Measurements from ENCODE around the gene CNTROB. TPM values are rescaled to one million over a fixed set of nuclear protein-coding genes. Genes with fewer than 3 reads are reported as not detected.

The CNTROB gene
- total and polyA plus RNA-seq, 2 experiments from 2014 or later: 21.1 to 37.5 TPM

GRCh38 chr17:7894866-7895265 is 37.1 kb upstream of the CNTROB start:
- no peaks in the 10 kb centered on the region for H3K36me3 ChIP-seq (replicated peaks; ENCODE audit: insufficient read depth, low read depth)

GRCh38 chr17:7897090-7897489 is 34.9 kb upstream of the CNTROB start:
- Histone ChIP-seq H3K36me3 (replicated peaks; ENCODE audit: insufficient read depth, low read depth) (no peaks in the 10 kb centered on the region), H2AFZ (no peak overlapping the region)
- TF ChIP-seq EZH2 (IDR thresholded peaks at IDR 0.05; ENCODE audit: borderline replicate concordance): no peak
- no peak for TF ChIP-seq EZH2phosphoT487 (IDR thresholded peaks at IDR 0.05; ENCODE audit: low read depth, severe bottlenecking, unreplicated experiment)
- TF ChIP-seq CTCF (IDR thresholded peaks at IDR 0.05; ENCODE audit: poor library complexity): no peak

More at GRCh38 chr17:7894866-7895265, 37.1 kb upstream of the CNTROB start:
- H3K4me2 ChIP-seq: no peak overlapping the region
- DNase-seq (ENCODE audit: low spot score): no peak
- H3K79me2 ChIP-seq: peaks cover 28% of the 10 kb centered on the region
- H3K4me1 ChIP-seq (ENCODE audit: insufficient read depth): peaks cover 4% of the 10 kb centered on the region
- H3K9me2 ChIP-seq (replicated peaks; ENCODE audit: insufficient read depth): no peaks in the 10 kb centered on the region
- no peaks in the 10 kb centered on the region for H3K9me3 ChIP-seq (ENCODE audit: low read depth)
- no peak overlapping the region for H3K27ac ChIP-seq
- no peak overlapping the region for H2AFZ ChIP-seq
- peaks cover 5% of the 10 kb centered on the region for H4K20me1 ChIP-seq (ENCODE audit: insufficient read depth, poor library complexity, severe bottlenecking)
- no peak for TF ChIP-seq EZH2phosphoT487 (IDR thresholded peaks at IDR 0.05; ENCODE audit: low read depth, severe bottlenecking, unreplicated experiment)
- TF ChIP-seq CTCF (IDR thresholded peaks at IDR 0.05; ENCODE audit: poor library complexity): no peak
- TF ChIP-seq EZH2 (IDR thresholded peaks at IDR 0.05; ENCODE audit: borderline replicate concordance): no peak
- WGBS (ENCODE audit: low lambda C conversion rate, missing lambda C conversion rate): 98% methylated on average over 6 of the region's 8 CpGs
- H3K27me3 ChIP-seq: no peaks in the 10 kb centered on the region
- no peak overlapping the region for H3K4me3 ChIP-seq

GRCh38 chr17:7897773-7898172 is 34.2 kb upstream of the CNTROB start:
- H3K4me3 ChIP-seq: no peak overlapping the region
- H3K4me2 ChIP-seq: no peak overlapping the region
- TF ChIP-seq EZH2phosphoT487 (IDR thresholded peaks at IDR 0.05; ENCODE audit: low read depth, severe bottlenecking, unreplicated experiment) (no peak), CTCF (IDR thresholded peaks at IDR 0.05; ENCODE audit: poor library complexity) (peak; percentile 41)
- H3K36me3 ChIP-seq (replicated peaks; ENCODE audit: insufficient read depth, low read depth): no peaks in the 10 kb centered on the region
- H3K9me2 ChIP-seq (replicated peaks; ENCODE audit: insufficient read depth): no peaks in the 10 kb centered on the region
- no peak overlapping the region for H2AFZ ChIP-seq
- H3K27ac ChIP-seq: no peak overlapping the region
- DNase-seq (ENCODE audit: low spot score): peak; percentile 55
- no peaks in the 10 kb centered on the region for H3K27me3 ChIP-seq
- no peaks in the 10 kb centered on the region for H3K4me1 ChIP-seq (ENCODE audit: insufficient read depth)
- no peaks in the 10 kb centered on the region for H3K9me3 ChIP-seq (ENCODE audit: low read depth)
- WGBS (ENCODE audit: low lambda C conversion rate, missing lambda C conversion rate): 59% methylated on average over 6 of the region's 6 CpGs
- H4K20me1 ChIP-seq (ENCODE audit: insufficient read depth, poor library complexity, severe bottlenecking): no peaks in the 10 kb centered on the region
- peaks cover 1% of the 10 kb centered on the region for H3K79me2 ChIP-seq

More at GRCh38 chr17:7897090-7897489, 34.9 kb upstream of the CNTROB start:
- 89% methylated on average over 13 of the region's 13 CpGs for WGBS (ENCODE audit: low lambda C conversion rate, missing lambda C conversion rate)
- no peak for DNase-seq (ENCODE audit: low spot score)
- no peak overlapping the region for H3K4me3 ChIP-seq
- no peak overlapping the region for H3K27ac ChIP-seq
- no peak overlapping the region for H3K4me2 ChIP-seq
- no peaks in the 10 kb centered on the region for H3K4me1 ChIP-seq (ENCODE audit: insufficient read depth)
- H3K79me2 ChIP-seq: peaks cover 6% of the 10 kb centered on the region
- no peaks in the 10 kb centered on the region for H3K9me2 ChIP-seq (replicated peaks; ENCODE audit: insufficient read depth)
- H3K27me3 ChIP-seq: no peaks in the 10 kb centered on the region
- no peaks in the 10 kb centered on the region for H4K20me1 ChIP-seq (ENCODE audit: insufficient read depth, poor library complexity, severe bottlenecking)
- no peaks in the 10 kb centered on the region for H3K9me3 ChIP-seq (ENCODE audit: low read depth)

Data from hepatocyte (in vitro differentiated cells).